Measurements from ENCODE around the gene FAR2. TPM values are rescaled to one million over a fixed set of nuclear protein-coding genes. Genes with fewer than 3 reads are reported as not detected.
"Not testable (repeated sequence)": the region's sequence is repeated elsewhere in the genome, so short reads cannot be mapped to it uniquely, and the experiment has no call there.

FAR2 gene
- total RNA-seq, 1 donor from 2014 or later = 3.9 TPM

DNA sequence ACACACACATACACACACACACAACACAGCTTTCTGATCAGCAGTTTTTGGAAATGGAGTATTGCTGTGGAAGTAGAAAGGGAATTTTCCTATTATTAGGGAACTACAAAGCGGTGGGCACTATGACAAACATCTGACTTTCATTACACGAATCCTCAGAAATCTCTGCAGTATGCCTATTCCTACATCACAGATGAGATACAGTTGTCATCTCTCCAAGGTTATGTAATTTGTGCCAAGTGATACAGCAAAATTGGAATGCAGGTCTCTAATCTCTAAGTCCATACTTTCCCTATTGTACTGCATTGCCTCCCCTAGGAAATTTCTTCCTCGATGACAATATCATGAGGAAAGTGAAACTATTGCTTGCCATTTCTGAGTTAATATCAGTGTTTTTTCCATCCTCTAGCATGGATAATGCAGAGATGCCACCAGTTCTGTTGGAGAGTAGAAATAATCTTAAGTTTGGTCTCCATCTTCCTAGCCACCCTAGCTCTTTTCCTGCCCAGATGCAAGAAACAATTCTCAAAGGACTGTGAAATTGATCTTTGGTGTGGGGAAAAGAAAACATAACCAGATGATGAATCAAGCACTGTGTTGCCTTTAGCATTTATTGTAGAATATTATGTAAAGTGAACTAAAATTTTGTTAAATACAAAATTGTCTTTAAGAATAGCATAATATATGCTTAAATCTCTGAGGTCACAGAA is 137.2 kb downstream of the FAR2 start:
- Mint-ChIP-seq H3K36me3 (ENCODE audit: low read depth, unreplicated experiment) (no peaks in the 10 kb centered on the region), H3K4me1 (ENCODE audit: low read depth, unreplicated experiment) (peaks cover 23% of the 10 kb centered on the region), H3K9me3 (ENCODE audit: unreplicated experiment) (no peaks in the 10 kb centered on the region), H3K4me3 (ENCODE audit: unreplicated experiment) (no peak overlapping the region), H3K27ac (ENCODE audit: unreplicated experiment) (no peak overlapping the region), H3K27me3 (ENCODE audit: low read depth, unreplicated experiment) (no peaks in the 10 kb centered on the region)
- Histone ChIP-seq H3K79me2 (ENCODE audit: insufficient read depth, low read length) (no peaks in the 10 kb centered on the region), H3K27me3 (ENCODE audit: insufficient read depth, low read length) (no peaks in the 10 kb centered on the region), H2AFZ (ENCODE audit: low read depth, low read length) (no peak overlapping the region), H3K9me3 (ENCODE audit: insufficient read depth, low read depth, low read length) (no peaks in the 10 kb centered on the region), H3K36me3 (ENCODE audit: insufficient read depth, low read length) (no peaks in the 10 kb centered on the region), H3K27ac (ENCODE audit: low read depth, low read length) (peak overlapping the region; percentile 60), H4K20me1 (ENCODE audit: insufficient read depth, low read length) (no peaks in the 10 kb centered on the region), H3K4me2 (ENCODE audit: low read length) (peak overlapping the region; percentile 53), H3K4me3 (ENCODE audit: insufficient read depth, low read depth, low read length) (no peak overlapping the region), H3K9ac (ENCODE audit: low read length) (peak overlapping the region; percentile 15), H3K4me1 (ENCODE audit: insufficient read depth, low read length) (peaks cover 14% of the 10 kb centered on the region)
- peak; percentile 61 for DNase-seq (ENCODE audit: low read depth)
- no peak for FAIRE-seq
- TF ChIP-seq, protein P1, sequence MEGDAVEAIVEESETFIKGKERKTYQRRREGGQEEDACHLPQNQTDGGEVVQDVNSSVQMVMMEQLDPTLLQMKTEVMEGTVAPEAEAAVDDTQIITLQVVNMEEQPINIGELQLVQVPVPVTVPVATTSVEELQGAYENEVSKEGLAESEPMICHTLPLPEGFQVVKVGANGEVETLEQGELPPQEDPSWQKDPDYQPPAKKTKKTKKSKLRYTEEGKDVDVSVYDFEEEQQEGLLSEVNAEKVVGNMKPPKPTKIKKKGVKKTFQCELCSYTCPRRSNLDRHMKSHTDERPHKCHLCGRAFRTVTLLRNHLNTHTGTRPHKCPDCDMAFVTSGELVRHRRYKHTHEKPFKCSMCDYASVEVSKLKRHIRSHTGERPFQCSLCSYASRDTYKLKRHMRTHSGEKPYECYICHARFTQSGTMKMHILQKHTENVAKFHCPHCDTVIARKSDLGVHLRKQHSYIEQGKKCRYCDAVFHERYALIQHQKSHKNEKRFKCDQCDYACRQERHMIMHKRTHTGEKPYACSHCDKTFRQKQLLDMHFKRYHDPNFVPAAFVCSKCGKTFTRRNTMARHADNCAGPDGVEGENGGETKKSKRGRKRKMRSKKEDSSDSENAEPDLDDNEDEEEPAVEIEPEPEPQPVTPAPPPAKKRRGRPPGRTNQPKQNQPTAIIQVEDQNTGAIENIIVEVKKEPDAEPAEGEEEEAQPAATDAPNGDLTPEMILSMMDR (IDR thresholded peaks at IDR 0.05; ENCODE audit: insufficient read depth, low read depth, low read length) = no peak
- no peak for TF ChIP-seq EZH2 (IDR thresholded peaks at IDR 0.05; ENCODE audit: insufficient read depth, low read length)

DNA sequence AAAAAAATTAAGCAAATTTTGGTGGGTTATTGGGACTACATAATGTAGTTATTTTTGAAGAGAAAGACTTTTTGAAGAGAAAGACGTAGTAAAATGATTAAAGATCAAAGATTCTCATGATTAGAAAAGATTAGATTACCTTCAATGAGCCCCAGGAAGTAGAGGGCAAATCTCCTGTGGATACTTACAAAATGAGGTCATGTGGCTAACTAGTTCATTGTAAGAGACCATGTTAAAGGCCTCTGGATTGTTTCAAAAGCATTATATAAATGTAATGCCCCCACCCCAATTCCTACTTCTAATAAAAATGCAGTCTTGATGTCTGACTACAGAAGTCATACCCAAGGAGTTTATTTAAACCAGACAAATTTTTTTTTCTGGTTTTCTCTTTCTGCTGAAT is 138.5 kb downstream of the FAR2 start:
- DNase-seq (ENCODE audit: low read depth) (no peak), FAIRE-seq (no peak)
- no peaks in the 10 kb centered on the region for H3K36me3 Mint-ChIP-seq (ENCODE audit: low read depth, unreplicated experiment)
- H3K4me3 Mint-ChIP-seq (ENCODE audit: unreplicated experiment) = no peak overlapping the region
- H3K4me1 Mint-ChIP-seq (ENCODE audit: low read depth, unreplicated experiment) = peaks cover 15% of the 10 kb centered on the region
- Histone ChIP-seq H3K9ac (ENCODE audit: low read length) (no peak overlapping the region), H3K4me2 (ENCODE audit: low read length) (no peak overlapping the region), H3K27me3 (ENCODE audit: insufficient read depth, low read length) (no peaks in the 10 kb centered on the region), H4K20me1 (ENCODE audit: insufficient read depth, low read length) (no peaks in the 10 kb centered on the region), H2AFZ (ENCODE audit: low read depth, low read length) (no peak overlapping the region), H3K36me3 (ENCODE audit: insufficient read depth, low read length) (no peaks in the 10 kb centered on the region), H3K79me2 (ENCODE audit: insufficient read depth, low read length) (no peaks in the 10 kb centered on the region), H3K9me3 (ENCODE audit: insufficient read depth, low read depth, low read length) (no peaks in the 10 kb centered on the region), H3K27ac (ENCODE audit: low read depth, low read length) (no peak overlapping the region), H3K4me1 (ENCODE audit: insufficient read depth, low read length) (peaks cover 14% of the 10 kb centered on the region), H3K4me3 (ENCODE audit: insufficient read depth, low read depth, low read length) (no peak overlapping the region)
- no peaks in the 10 kb centered on the region for H3K9me3 Mint-ChIP-seq (ENCODE audit: unreplicated experiment)
- no peaks in the 10 kb centered on the region for H3K27me3 Mint-ChIP-seq (ENCODE audit: low read depth, unreplicated experiment)
- TF ChIP-seq, protein P1 (IDR thresholded peaks at IDR 0.05; ENCODE audit: insufficient read depth, low read depth, low read length) = no peak
- TF ChIP-seq EZH2 (IDR thresholded peaks at IDR 0.05; ENCODE audit: insufficient read depth, low read length) = no peak
- no peak overlapping the region for H3K27ac Mint-ChIP-seq (ENCODE audit: unreplicated experiment)

DNA sequence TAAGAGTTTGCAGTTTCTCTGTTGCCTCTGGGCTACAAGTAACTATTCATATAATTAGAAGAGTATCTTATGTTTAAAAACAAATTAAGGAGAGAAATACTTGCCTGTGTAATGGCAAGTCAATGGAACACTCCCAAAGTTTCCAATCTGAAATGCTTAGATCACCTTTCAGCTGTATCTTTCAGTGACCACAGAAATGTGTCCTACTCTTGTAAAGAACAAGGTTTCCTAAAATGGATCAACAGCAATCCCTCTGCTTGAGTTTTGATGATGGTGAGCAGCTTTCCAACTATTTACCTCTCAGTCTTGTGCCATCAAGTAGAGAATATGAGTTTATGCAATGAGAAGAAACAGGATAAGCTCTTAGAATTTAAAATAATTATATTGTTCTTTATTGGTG is 139.0 kb downstream of the FAR2 start:
- TF ChIP-seq, protein P1 (IDR thresholded peaks at IDR 0.05; ENCODE audit: insufficient read depth, low read depth, low read length) = no peak
- TF ChIP-seq EZH2 (IDR thresholded peaks at IDR 0.05; ENCODE audit: insufficient read depth, low read length) = no peak
- H3K4me1 Mint-ChIP-seq (ENCODE audit: low read depth, unreplicated experiment) = peaks cover 14% of the 10 kb centered on the region
- FAIRE-seq (no peak), DNase-seq (ENCODE audit: low read depth) (peak; percentile 42)
- H3K9me3 Mint-ChIP-seq (ENCODE audit: unreplicated experiment) = no peaks in the 10 kb centered on the region
- H3K79me2 ChIP-seq (ENCODE audit: insufficient read depth, low read length) = no peaks in the 10 kb centered on the region
- H3K27me3 Mint-ChIP-seq (ENCODE audit: low read depth, unreplicated experiment) = no peaks in the 10 kb centered on the region
- no peaks in the 10 kb centered on the region for H3K36me3 Mint-ChIP-seq (ENCODE audit: low read depth, unreplicated experiment)
- no peak overlapping the region for H3K9ac ChIP-seq (ENCODE audit: low read length)
- no peak overlapping the region for H3K4me2 ChIP-seq (ENCODE audit: low read length)
- H3K27ac ChIP-seq (ENCODE audit: low read depth, low read length) = no peak overlapping the region
- H3K4me1 ChIP-seq (ENCODE audit: insufficient read depth, low read length) = peaks cover 14% of the 10 kb centered on the region
- no peaks in the 10 kb centered on the region for H3K36me3 ChIP-seq (ENCODE audit: insufficient read depth, low read length)
- H3K4me3 ChIP-seq (ENCODE audit: insufficient read depth, low read depth, low read length) = no peak overlapping the region
- no peaks in the 10 kb centered on the region for H3K27me3 ChIP-seq (ENCODE audit: insufficient read depth, low read length)
- no peak overlapping the region for H3K27ac Mint-ChIP-seq (ENCODE audit: unreplicated experiment)
- no peak overlapping the region for H3K4me3 Mint-ChIP-seq (ENCODE audit: unreplicated experiment)
- H4K20me1 ChIP-seq (ENCODE audit: insufficient read depth, low read length) = no peaks in the 10 kb centered on the region
- no peak overlapping the region for H2AFZ ChIP-seq (ENCODE audit: low read depth, low read length)
- H3K9me3 ChIP-seq (ENCODE audit: insufficient read depth, low read depth, low read length) = no peaks in the 10 kb centered on the region

DNA sequence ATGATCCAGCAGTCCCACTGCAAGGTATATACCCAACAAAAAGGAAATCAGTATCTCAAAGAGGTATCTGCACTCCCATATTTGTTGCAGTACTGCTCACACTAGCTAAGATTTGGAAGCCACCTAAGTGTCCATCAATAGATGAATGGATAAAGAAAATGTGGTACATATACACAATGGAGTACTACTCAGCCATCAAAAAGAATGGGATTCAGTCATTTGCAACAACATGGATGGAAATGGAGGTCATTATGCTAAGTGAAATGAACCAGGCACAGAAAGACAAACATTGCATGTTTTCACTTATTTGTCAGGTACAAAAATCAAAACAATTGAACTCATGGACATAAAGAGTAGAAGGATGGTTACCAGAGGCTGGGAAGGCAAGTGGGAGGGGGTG is 141.4 kb downstream of the FAR2 start:
- H3K4me2 ChIP-seq (ENCODE audit: low read length); H4K20me1 ChIP-seq (ENCODE audit: insufficient read depth, low read length); H3K36me3 Mint-ChIP-seq (ENCODE audit: low read depth, unreplicated experiment); H3K27ac Mint-ChIP-seq (ENCODE audit: unreplicated experiment); H3K4me3 Mint-ChIP-seq (ENCODE audit: unreplicated experiment); H3K4me1 ChIP-seq (ENCODE audit: insufficient read depth, low read length); DNase-seq (ENCODE audit: low read depth); H3K9me3 Mint-ChIP-seq (ENCODE audit: unreplicated experiment); H2AFZ ChIP-seq (ENCODE audit: low read depth, low read length); H3K9me3 ChIP-seq (ENCODE audit: insufficient read depth, low read depth, low read length); H3K27me3 ChIP-seq (ENCODE audit: insufficient read depth, low read length); H3K27ac ChIP-seq (ENCODE audit: low read depth, low read length); FAIRE-seq; H3K79me2 ChIP-seq (ENCODE audit: insufficient read depth, low read length); H3K27me3 Mint-ChIP-seq (ENCODE audit: low read depth, unreplicated experiment); H3K36me3 ChIP-seq (ENCODE audit: insufficient read depth, low read length); H3K4me1 Mint-ChIP-seq (ENCODE audit: low read depth, unreplicated experiment); H3K4me3 ChIP-seq (ENCODE audit: insufficient read depth, low read depth, low read length); H3K9ac ChIP-seq (ENCODE audit: low read length): not testable (repeated sequence)
